Tibial nerve (tissue), 4 donors: ENCODE measurements around the gene RNF167. TPM values are rescaled to one million over a fixed set of nuclear protein-coding genes. Genes with fewer than 3 reads are reported as not detected.

Experiments used
- DNase-seq, 2 donors: peaks; one replicate each; pipeline ENCODE4 v3.0.0-alpha.2; 2019; ENCODE audit warnings: low spot score in 2 of 2
- H3K27ac ChIP-seq, 4 donors: fragments of 200-600 bp; sonication (generic) in 3 of 4; one replicate each; pipeline ENCODE4 v1.5.1; 2017 to 2019; ENCODE audit warnings: mild to moderate bottlenecking in 1 of 4
- H3K27me3 ChIP-seq, 2 donors: fragments of 200-600 bp; sonication (generic) in 1 of 2; one replicate each; pipeline versions ENCODE4 v1.5.1 to v1.6.0; 2017 to 2019
- H3K36me3 ChIP-seq, 3 donors: fragments of 200-600 bp; sonication (generic); one replicate each; pipeline ENCODE4 v1.5.1; 2018 to 2019
- H3K4me1 ChIP-seq, 4 donors: fragments of 200-600 bp; sonication (generic) in 3 of 4; one replicate each; pipeline ENCODE4 v1.5.1; 2017 to 2019
- H3K4me3 ChIP-seq, 4 donors: fragments of 200-600 bp; sonication (generic) in 3 of 4; one replicate each; pipeline ENCODE4 v1.5.1; 2017 to 2019; ENCODE audit warnings: mild to moderate bottlenecking in 1 of 4, moderate library complexity in 1 of 4
- H3K9me3 ChIP-seq, 4 donors: fragments of 200-600 bp; sonication (generic) in 3 of 4; one replicate each; pipeline ENCODE4 v1.5.1; 2017 to 2019
- EP300 ChIP-seq, 2 donors: sonication (generic); formaldehyde crosslinking; IDR thresholded peaks; one replicate each; pipeline ENCODE4 v1.6.1; 2017; ENCODE audit warnings: antibody characterized with exemption in 2 of 2, mild to moderate bottlenecking in 1 of 2
- POLR2A ChIP-seq, 2 donors: fragments of 450-650 bp; IDR thresholded peaks; one replicate each; pipeline ENCODE4 v1.6.1; 2017; ENCODE audit warnings: antibody characterized with exemption in 2 of 2, mild to moderate bottlenecking in 2 of 2, moderate library complexity in 2 of 2
- WGBS, 2 donors: methylation state at CpG; one replicate each; pipeline ENCODE4 v1.1.5; 2018; 5-methylcytosine and 5-hydroxymethylcytosine counted together
- total RNA-seq, 4 donors: library from RNA; depleted of rRNA; stranded (reverse); fragments of >200 nt; gene quantifications; one replicate each; pipeline ENCODE4 v1.1.0, GENCODE V29; 2016
- TF ChIP-seq, protein P1 (sequence below), 5 experiments: fragments of 200-600 bp in 3 of 5; fragments of 450-650 bp in 2 of 5; sonication (generic) in 3 of 5; IDR thresholded peaks; one replicate each; pipeline ENCODE4 v1.5.1; 2016 to 2019; ENCODE audit warnings: antibody characterized with exemption in 5 of 5, mild to moderate bottlenecking in 3 of 5, moderate library complexity in 2 of 5

Gene RNF167
- total RNA-seq, 4 donors from 2014 or later: 45.0 to 55.0 (median 51.4) TPM

DNA sequence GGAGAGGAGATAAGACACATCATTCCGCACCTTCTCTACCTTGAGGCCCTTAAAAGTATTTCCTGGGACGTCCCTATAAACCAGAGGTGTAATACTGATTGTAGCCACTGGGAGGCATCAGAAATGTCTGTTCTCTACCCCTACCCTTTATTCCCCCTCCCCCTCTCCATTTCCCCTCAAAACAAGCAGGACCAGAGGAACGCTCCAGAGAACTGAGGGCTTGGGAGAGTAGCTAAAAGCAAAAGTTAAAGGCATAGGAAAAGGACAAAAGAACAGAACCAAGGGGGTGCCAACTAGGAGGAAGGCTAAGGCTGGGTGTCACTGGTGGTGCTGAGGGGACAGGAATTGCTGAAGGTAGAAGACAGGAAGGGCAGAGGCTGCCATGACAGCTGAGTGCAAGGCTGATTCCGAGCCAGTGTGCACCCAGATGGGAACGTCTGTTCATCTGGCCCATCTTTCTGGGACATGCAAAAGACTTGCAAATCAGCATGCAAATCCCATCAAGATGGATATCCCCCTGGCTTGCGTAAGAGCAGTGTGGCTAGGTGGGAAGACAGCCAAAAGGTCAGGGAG lies 40.7 kb downstream of the RNF167 start:
- Histone ChIP-seq H3K9me3 (no peaks in the 10 kb centered on the region), H3K27ac (no peak overlapping the region), H3K4me1 (peaks cover 0 to 12% (median 0%) of the 10 kb centered on the region in 4 donors), H3K27me3 (no peaks in the 10 kb centered on the region), H3K4me3 (no peak overlapping the region), H3K36me3 (peaks cover 2 to 95% (median 16%) of the 10 kb centered on the region in 3 donors)
- DNase-seq: peak in 1 of 2 donors; percentile 71
- TF ChIP-seq POLR2A (IDR thresholded peaks at IDR 0.05): no peak
- TF ChIP-seq, protein P1, sequence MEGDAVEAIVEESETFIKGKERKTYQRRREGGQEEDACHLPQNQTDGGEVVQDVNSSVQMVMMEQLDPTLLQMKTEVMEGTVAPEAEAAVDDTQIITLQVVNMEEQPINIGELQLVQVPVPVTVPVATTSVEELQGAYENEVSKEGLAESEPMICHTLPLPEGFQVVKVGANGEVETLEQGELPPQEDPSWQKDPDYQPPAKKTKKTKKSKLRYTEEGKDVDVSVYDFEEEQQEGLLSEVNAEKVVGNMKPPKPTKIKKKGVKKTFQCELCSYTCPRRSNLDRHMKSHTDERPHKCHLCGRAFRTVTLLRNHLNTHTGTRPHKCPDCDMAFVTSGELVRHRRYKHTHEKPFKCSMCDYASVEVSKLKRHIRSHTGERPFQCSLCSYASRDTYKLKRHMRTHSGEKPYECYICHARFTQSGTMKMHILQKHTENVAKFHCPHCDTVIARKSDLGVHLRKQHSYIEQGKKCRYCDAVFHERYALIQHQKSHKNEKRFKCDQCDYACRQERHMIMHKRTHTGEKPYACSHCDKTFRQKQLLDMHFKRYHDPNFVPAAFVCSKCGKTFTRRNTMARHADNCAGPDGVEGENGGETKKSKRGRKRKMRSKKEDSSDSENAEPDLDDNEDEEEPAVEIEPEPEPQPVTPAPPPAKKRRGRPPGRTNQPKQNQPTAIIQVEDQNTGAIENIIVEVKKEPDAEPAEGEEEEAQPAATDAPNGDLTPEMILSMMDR (IDR thresholded peaks at IDR 0.05): peak; percentile 68 to 75 (median 73)
- WGBS, 2 donors: 41 to 43% methylated on average over 6 of the region's 6 CpGs

DNA sequence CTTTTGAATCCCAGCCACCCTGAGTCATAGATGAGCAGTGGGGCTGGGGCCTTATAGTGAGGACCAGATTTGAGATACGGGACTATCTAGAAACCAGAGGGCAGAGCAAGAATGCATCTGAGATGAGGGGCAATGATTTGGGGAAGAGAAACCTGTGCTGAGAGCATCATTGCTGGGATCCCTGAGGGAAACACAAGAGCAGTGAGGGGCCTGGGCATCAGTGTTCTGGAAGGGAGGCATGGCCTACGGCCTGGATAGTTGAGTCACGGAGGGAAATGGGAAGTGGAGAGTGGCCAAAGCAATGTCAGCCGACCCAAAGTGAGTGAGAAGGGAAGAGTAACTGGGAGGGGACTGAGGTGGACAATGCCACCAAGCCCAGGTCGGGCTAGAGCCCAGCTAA lies 42.2 kb downstream of the RNF167 start:
- Histone ChIP-seq H3K36me3 (peaks cover 2 to 81% (median 16%) of the 10 kb centered on the region in 3 donors), H3K27me3 (no peaks in the 10 kb centered on the region), H3K4me1 (peaks cover 0 to 25% (median 9%) of the 10 kb centered on the region in 4 donors), H3K4me3 (no peak overlapping the region), H3K9me3 (no peaks in the 10 kb centered on the region), H3K27ac (no peak overlapping the region)
- WGBS, 2 donors: 43 to 56% methylated on average over 5 of the region's 5 CpGs
- DNase-seq: no peak
- TF ChIP-seq POLR2A (IDR thresholded peaks at IDR 0.05) (no peak), EP300 (IDR thresholded peaks at IDR 0.05) (no peak)

DNA sequence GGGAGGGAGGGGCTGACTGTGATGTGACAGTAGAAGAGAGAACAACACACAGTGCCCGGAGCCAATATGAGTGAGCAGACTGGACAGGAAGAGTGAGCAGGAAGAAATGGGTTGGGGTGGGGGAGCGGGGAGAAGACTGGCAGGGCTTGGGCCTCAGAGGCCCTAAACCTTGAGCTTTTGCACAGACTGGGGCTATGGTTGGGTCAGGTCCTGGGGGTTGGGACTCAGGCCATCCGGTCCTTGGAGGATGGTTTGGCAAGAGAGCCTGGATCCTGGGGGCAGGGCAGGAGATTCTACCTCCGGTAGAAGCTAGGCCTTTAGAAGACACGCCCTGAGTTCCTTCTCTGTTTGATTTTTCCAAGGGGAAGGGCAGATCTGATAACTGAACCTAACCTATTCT lies 46.3 kb downstream of the RNF167 start:
- WGBS, 2 donors: 35 to 42% methylated on average over 5 of the region's 5 CpGs
- H3K4me3 ChIP-seq: peak overlapping the region; percentile 76 to 98 (median 91)
- no peaks in the 10 kb centered on the region for H3K27me3 ChIP-seq
- H3K4me1 ChIP-seq: peaks cover 0 to 30% (median 21%) of the 10 kb centered on the region in 4 donors
- peak overlapping the region; percentile 91 to 99 (median 95) for H3K27ac ChIP-seq
- H3K36me3 ChIP-seq: peaks cover 0 to 42% (median under 1%) of the 10 kb centered on the region in 3 donors
- TF ChIP-seq, protein P1 (IDR thresholded peaks at IDR 0.05): no peak
- TF ChIP-seq EP300 (IDR thresholded peaks at IDR 0.05) (no peak), POLR2A (IDR thresholded peaks at IDR 0.05) (no peak)
- H3K9me3 ChIP-seq: no peaks in the 10 kb centered on the region
- no peak for DNase-seq

DNA sequence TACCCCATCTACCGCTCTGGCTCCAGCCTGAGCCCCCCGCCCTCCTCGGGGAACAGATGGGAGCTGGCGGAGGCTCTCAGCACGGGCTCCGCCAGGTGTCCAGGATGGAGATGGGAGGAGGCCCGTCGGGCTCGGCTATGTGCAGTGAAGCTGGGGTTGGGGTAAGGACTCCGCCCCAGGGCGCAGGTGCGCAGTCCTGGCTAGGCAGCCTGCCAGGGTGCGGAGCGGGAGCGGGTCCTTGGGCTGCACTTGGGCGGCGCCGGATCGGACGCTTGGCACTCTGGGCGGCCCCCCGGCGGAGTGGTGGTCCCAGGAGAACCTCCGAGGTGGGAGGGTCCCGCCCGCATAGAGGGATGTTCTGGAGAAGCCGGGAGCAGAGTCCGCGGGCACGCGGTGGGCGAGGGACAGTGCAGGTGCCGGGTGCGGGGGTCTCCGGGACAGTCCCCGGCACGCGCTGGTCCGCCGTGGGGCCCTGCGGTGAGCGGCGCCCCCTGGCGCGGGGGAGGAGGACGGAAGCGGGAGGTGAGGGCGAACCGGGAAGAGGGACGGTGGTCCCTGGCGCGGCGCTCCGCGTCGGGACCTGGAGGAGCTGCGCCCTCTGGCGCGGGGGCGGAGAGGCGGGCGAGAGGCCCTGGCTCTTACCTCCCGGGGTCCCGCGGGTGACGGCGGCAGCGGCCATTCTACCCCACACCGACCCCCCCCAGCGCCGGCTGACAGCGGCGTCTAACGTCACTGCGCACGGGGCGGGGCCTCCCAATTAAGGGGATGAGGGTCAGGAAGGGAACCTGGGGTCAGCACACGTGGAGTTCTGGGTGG lies 47.1 kb downstream of the RNF167 start, which contains the start of gene CAMTA2:
CAMTA2 (minus strand) TSS at position 725 of the 816 bp plus-strand sequence. CDS start 1,453 bp downstream, outside the sequence.
- WGBS, 2 donors: 1 to 2% methylated on average over 49 to 53 of the region's 78 CpGs
- DNase-seq: peak; percentile 89 to 93

More for the DNA sequence above, 47.1 kb downstream of the RNF167 start, which contains the start of gene CAMTA2:
- peak within 1 kb of the TSS; percentile 91 to 99 (median 95) for H3K27ac ChIP-seq
- no peaks in the 10 kb centered on the region for H3K9me3 ChIP-seq
- peaks cover 0 to 30% (median 21%) of the 10 kb centered on the region in 4 donors for H3K4me1 ChIP-seq
- TF ChIP-seq POLR2A (IDR thresholded peaks at IDR 0.05) (peak; percentile 56 to 84), EP300 (IDR thresholded peaks at IDR 0.05) (peak; percentile 60 to 88)
- TF ChIP-seq, protein P1 (IDR thresholded peaks at IDR 0.05): peak; percentile 66 to 92 (median 84)
- no peaks in the 10 kb centered on the region for H3K27me3 ChIP-seq
- H3K36me3 ChIP-seq: peaks cover 0 to 35% (median 0%) of the 10 kb centered on the region in 3 donors
- peak within 1 kb of the TSS; percentile 76 to 98 (median 91) for H3K4me3 ChIP-seq
